ENCODE data around the gene NCS1. TPM values are rescaled to one million over a fixed set of nuclear protein-coding genes. Genes with fewer than 3 reads are reported as not detected.

The NCS1 gene
- total and polyA plus RNA-seq, 12 donors: 4.0 to 87.6 (median 34.3) TPM

DNA sequence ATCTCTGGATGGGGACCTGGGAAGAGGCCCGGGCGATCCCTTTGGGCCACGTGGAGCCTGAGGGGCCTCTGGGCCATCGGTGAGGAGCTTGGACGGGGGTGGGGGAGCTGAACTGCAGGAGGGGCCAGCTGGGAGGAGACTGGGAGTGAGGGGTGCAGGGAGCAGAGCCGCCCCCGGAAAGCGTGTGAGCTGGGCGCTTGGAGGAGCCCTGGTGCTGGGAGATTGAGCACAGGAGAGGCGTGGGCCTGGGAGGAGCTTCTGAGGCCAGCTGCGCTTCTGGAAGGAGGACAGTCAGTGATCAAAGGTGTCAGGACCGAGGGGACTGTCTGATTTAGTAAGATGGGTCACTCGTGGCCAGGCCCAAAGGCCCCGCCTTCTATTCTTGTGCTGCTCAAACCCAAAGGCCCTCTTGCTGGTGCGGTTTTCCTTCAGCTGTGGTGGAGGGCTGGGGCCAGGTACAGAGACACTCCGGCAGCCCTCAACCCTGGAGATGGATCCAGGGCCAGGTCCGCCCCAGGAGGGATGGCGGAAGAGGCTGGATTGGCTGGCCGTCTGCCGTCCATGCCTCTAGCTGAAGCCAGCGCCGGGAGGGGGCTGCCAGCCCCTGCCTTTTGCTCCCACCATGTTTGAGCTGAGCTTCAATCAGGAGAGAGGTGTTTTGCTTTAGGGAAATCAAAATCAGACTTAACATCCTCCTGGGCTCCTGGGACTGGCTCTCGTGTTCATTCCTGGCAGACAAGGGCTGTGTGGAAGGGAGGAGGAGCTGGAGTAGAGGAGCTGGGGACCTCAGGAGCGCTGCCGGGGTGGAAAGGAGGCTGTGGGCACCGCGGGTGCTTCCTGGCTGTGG is 21.6 kb downstream of the NCS1 start:
- H3K4me1 ChIP-seq (replicated peaks in 1 of 2): peaks cover 47 to 59% of the 10 kb centered on the region in 2 donors
- no peaks in the 10 kb centered on the region for H3K9me3 ChIP-seq (replicated peaks in 1 of 3)
- intact Hi-C loops (cut with DNase I): no loop called here
- no peak overlapping the region for H3K4me3 ChIP-seq
- WGBS, 4 donors: 32 to 46% (median 37%) methylated on average over 19 to 27 of the region's 27 CpGs
- peak in 6 of 7 donors; percentile 78 to 93 (median 86) for DNase-seq
- peak overlapping the region; percentile 21 to 84 (median 64) for H3K27ac ChIP-seq
- TF ChIP-seq POLR2A (IDR thresholded peaks at IDR 0.05) (peak in 1 of 2 donors; percentile 32), CTCF (IDR thresholded peaks at IDR 0.05) (no peak)
- H3K36me3 ChIP-seq (replicated peaks in 1 of 2): no peaks in the 10 kb centered on the region
- H3K27me3 ChIP-seq: no peaks in the 10 kb centered on the region

GRCh38 chr9:130194378-130194932 is 22.3 kb downstream of the NCS1 start:
- Histone ChIP-seq H3K27me3 (no peaks in the 10 kb centered on the region), H3K36me3 (replicated peaks in 1 of 2) (no peaks in the 10 kb centered on the region), H3K4me3 (no peak overlapping the region), H3K4me1 (replicated peaks in 1 of 2) (peaks cover 52 to 62% of the 10 kb centered on the region in 2 donors), H3K27ac (peak overlapping the region; percentile 21 to 84 (median 64)), H3K9me3 (replicated peaks in 1 of 3) (no peaks in the 10 kb centered on the region)
- no peak for DNase-seq
- TF ChIP-seq POLR2A (IDR thresholded peaks at IDR 0.05): no peak
- TF ChIP-seq CTCF (IDR thresholded peaks at IDR 0.05): no peak
- WGBS, 4 donors: 39 to 63% (median 50%) methylated on average over 4 to 8 of the region's 8 CpGs
- intact Hi-C loops (cut with DNase I): no loop called here

- peaks cover 64 to 74% of the 10 kb centered on the region in 2 donors for H3K4me1 ChIP-seq (replicated peaks in 1 of 2)
- DNase-seq: peak in 1 of 7 donors; percentile 49
- H3K36me3 ChIP-seq (replicated peaks in 1 of 2): no peaks in the 10 kb centered on the region
- intact Hi-C loops (cut with DNase I): no loop called here
- no peaks in the 10 kb centered on the region for H3K9me3 ChIP-seq (replicated peaks in 1 of 3)
- no peaks in the 10 kb centered on the region for H3K27me3 ChIP-seq
- H3K4me3 ChIP-seq: no peak overlapping the region
- peak overlapping the region in 2 of 5 donors; percentile 30 to 84 for H3K27ac ChIP-seq
- no peak for TF ChIP-seq CTCF (IDR thresholded peaks at IDR 0.05)
- no peak for TF ChIP-seq POLR2A (IDR thresholded peaks at IDR 0.05)
- WGBS, 4 donors: 62 to 71% (median 69%) methylated on average over 11 to 15 of the region's 15 CpGs
These were observed 23.4 kb downstream of the NCS1 start for GRCh38 chr9:130195638-130196037.

DNA sequence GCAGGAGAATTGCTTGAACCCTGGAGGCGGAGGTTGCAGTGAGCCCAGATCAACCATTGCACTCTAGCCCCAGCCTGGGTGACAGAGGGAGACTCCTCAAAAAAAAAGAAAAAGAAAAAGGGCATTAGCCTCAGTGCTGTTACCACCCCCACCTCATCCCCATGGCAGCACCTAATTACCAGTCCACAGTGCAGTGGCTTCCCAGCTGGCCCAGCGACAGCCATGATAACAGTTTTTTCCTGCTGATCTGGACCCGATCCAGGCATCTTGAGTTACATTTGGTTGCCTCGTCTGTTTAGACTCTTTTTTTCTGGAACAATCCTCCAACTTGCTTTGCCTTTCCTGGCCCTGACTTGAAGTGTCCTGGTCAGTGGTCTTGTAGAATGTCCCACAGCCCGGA is 24.4 kb downstream of the NCS1 start:
- no peak overlapping the region for H3K4me3 ChIP-seq
- H3K27ac ChIP-seq: peak overlapping the region in 3 of 5 donors; percentile 30 to 84 (median 80)
- 27 to 41% (median 37%) methylated on average over 5 of the region's 5 CpGs for WGBS, 4 donors
- intact Hi-C loops (cut with DNase I): no loop called here
- peak in 6 of 7 donors; percentile 73 to 90 (median 80) for DNase-seq
- H3K4me1 ChIP-seq (replicated peaks in 1 of 2): peaks cover 67 to 84% of the 10 kb centered on the region in 2 donors
- H3K9me3 ChIP-seq (replicated peaks in 1 of 3): no peaks in the 10 kb centered on the region
- TF ChIP-seq POLR2A (IDR thresholded peaks at IDR 0.05): no peak
- no peak for TF ChIP-seq CTCF (IDR thresholded peaks at IDR 0.05)
- no peaks in the 10 kb centered on the region for H3K27me3 ChIP-seq
- no peaks in the 10 kb centered on the region for H3K36me3 ChIP-seq (replicated peaks in 1 of 2)
